Measurements from ENCODE around the gene TFAP2A.

Gene TFAP2A

DNA sequence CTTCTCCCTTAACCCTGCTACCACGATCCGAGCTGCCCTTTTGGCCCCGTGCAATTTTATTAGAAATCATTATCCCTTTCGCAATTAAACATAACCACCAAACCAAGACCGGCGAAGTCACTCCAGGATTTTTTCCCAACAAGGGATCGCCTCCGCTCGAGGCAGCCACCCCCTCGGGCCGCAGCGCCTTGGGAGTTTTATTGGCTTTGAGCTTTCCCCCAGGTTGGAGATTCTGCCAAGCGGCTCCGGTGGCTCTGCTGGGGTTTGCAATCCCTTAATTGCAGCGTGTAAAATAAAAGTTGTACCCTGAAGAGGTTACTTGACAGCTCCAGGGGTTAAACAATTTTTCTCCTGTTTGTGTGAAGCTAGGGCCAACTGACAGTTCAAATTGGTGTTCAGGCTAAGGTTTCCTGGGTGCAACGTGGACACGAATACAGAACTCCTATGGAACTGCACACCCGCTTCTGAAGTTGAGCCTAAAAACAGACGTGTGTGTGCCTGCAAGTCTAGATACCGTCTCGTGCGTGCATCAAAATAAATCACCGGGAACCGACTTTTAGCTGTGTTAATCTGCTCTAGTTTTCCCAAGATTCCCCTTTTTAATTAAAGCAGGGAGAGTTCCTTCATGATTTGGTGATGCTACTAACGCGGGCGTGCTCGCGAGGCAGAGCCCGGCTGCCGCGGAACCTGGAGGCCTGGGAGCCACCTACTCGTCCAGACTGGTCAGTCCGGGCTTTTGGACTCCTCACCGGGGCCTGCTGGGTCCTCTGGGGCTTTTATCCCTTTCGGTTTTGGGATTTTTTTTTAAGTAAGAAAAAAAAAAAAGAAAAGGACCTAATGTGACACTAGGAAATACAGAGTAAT, 975 bp upstream of the TFAP2A start:
- DNase-seq = peak in 1 of 10 donors; percentile 49
- intact Hi-C loops (cut with DNase I) = no loop called here

- intact Hi-C loops (cut with DNase I) = loop anchor here (5.0 kb wide), 1 partner anchor 267 kb away; no protein-coding TSS in a partner anchor
- DNase-seq = peak in 2 of 10 donors; percentile 28 to 80
These were observed 780 bp downstream of the TFAP2A start for GRCh38 chr6:10413850-10414738.

DNA sequence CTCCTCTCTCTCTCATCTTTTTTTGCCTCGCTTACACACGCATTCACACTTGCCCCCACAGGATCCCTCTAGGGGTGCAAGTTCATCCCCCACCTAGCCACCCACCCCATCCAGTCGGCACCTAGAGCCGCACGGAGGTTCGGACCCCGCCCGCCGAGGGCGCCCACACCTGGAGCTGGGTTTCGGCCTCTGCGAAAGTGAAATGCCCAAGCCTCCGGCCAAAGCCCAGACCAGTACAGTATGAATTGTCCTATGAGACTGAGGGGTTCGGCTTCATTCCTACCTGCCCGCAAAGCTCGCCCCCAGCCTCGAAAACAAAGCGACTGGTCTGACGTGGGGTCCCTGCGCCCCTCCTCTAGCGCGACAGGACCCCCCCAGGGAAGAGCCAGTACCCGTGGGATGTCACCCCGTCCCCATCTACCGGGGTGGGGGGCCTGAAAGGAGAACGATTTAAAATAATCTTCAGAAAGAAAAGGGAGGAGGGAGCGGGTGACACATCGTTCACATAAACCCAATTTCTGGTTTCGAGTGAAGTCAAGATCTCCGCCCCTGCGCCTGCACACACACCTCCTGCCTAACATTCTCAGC, 1.5 kb downstream of the TFAP2A start:
- peak in 1 of 10 donors; percentile 81 for DNase-seq
- intact Hi-C loops (cut with DNase I) = loop anchor here (5.0 kb wide), 1 partner anchor 266 kb away; no protein-coding TSS in a partner anchor

GRCh38 chr6:10412461-10413261, 2.2 kb downstream of the TFAP2A start:
- intact Hi-C loops (cut with DNase I) = loop anchor here (5.0 kb wide), 1 partner anchor 265 kb away; no protein-coding TSS in a partner anchor
- peak in 1 of 10 donors; percentile 81 for DNase-seq

- intact Hi-C loops (cut with DNase I) = loop anchor here (5.0 kb wide), 1 partner anchor 265 kb away; no protein-coding TSS in a partner anchor
- DNase-seq = peak in 1 of 10 donors; percentile 83
These were observed 2.9 kb downstream of the TFAP2A start for GRCh38 chr6:10411971-10412460.

DNA sequence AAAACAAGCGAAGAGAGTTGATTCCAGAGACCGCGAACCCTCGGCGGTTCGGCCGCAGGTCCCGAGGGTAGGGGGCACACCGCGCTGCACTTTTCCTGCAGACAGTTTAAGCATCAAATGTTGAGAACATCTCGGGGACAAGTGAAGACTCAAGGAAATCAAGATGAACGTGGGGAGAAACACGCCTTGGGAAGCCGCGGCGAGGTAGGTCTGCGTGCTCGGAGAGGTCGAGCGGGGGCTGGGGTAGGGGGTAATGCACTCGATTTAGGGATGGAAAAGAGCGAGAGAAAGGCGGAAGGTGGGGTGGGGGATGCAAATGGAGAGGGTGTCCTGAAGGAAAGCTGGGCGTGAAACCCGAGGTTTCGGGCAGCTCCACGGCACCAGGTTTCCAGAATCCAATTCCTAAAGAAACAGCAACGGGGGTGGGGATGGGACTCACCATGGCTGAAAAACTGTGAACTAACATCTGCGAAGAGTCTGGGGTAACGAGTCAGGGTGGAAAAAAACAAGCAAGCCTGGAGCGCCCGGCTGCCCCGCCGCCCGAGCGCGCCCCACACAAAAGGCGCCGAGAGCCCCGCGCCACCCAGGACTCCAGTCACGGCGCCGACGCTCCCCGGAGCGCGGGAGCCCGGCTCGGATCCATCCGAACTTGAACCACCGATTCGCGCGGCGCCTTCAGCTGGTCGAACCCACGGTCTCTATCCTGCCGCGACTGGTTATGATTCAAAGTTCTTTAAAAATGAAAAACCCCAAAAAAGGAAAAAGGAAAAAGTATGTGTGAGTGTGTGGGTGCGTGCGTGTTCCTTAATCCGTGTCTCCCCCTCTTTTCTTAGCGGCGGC, 3.5 kb downstream of the TFAP2A start:
- intact Hi-C loops (cut with DNase I) = loop anchor here (5.0 kb wide), 1 partner anchor 264 kb away; no protein-coding TSS in a partner anchor
- DNase-seq = no peak

- intact Hi-C loops (cut with DNase I) = loop anchor here (5.0 kb wide), 1 partner anchor 263 kb away; no protein-coding TSS in a partner anchor
- no peak for DNase-seq
These were observed 4.4 kb downstream of the TFAP2A start for GRCh38 chr6:10410207-10411050.

DNA sequence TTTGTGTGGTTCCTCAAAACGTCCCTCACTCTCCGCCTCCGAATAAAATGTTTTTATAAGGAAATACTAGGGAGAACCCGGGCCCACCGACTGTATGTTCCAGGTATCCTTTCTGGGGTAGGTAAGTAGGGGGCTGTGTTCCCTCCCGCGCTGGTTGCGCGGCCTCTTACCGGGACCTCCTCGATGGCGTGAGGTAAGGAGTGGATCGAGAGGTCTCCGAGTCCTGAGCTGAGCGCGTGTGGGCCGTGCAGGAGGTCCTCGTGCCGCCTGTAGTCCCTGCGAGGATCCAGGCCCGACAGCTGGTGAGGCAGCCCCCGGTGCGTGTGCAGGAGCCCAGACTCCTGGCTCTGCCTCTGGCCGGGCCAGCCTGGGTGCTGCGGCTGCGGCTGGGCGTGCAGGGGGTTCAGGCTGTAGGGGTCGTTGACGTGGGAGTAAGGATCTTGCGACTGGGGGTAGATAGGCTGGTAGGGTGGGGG, 5.1 kb downstream of the TFAP2A start:
- intact Hi-C loops (cut with DNase I) = loop anchor here (5.0 kb wide), 1 partner anchor 262 kb away; no protein-coding TSS in a partner anchor
- no peak for DNase-seq

- no peak for DNase-seq
- intact Hi-C loops (cut with DNase I) = no loop called here
These were observed 5.6 kb downstream of the TFAP2A start for GRCh38 chr6:10409233-10409721.

DNA sequence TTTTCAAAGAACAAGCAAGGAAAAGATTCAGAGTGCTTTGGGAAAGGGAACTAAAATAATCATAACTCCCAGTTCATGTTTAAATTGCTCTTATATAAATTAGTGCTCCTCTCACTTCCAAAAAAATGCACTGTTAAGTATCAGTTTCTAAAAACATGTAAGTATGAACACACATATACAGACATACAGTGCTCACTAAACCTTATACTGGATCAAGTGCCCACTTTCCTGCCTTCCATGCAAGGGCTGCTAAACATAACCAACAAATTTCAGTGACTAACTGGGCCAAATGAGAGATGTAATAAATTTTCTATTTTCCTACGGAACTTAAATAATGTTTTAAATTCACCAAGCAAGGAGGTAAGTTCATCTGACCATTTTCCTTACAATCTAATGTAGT, 6.4 kb downstream of the TFAP2A start:
- intact Hi-C loops (cut with DNase I) = no loop called here

DNA sequence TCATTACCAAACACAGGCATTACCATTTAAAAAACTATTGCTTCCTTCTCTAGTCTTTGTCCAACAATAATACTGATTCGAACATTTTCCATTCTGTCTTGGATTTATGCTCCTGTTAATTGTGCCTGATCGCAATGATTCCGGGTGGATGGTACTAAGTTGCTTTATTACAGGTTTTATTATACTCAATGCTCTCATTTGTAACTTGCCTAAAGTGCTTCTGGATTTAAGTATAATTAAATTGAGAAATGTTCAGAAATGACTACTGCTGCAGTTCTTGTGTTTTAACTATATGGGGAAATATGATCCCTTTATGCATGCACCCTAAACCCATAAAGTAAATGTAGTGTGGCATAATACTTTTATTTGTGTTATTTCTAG, 7.2 kb downstream of the TFAP2A start:
- DNase-seq = no peak
- intact Hi-C loops (cut with DNase I) = no loop called here

More for the DNA sequence above, 6.4 kb downstream of the TFAP2A start:
- DNase-seq = no peak

- no peak for DNase-seq
- intact Hi-C loops (cut with DNase I) = no loop called here
These were observed 7.7 kb downstream of the TFAP2A start for GRCh38 chr6:10407018-10407673.

DNA sequence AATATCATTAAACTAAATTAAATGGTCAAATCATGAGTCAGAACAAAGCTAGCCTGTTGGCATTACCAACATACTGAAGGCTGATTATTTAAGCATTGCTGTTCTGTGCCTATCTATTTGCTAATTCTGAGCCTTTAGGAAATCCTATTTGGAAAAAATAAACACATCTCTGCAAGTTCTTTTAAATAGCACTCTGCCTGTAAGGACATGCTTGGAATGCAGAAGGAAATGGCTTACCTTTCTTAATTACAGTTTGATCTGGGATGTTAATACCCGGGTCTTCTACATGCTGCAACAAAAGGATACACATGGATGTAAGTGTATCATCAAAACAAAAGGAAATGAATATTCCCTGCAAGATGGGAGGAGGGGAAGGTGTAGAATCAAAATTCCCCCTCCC, 8.3 kb downstream of the TFAP2A start:
- intact Hi-C loops (cut with DNase I) = no loop called here
- DNase-seq = no peak

- no peak for DNase-seq
- intact Hi-C loops (cut with DNase I) = no loop called here
These were observed 9.4 kb downstream of the TFAP2A start for GRCh38 chr6:10405513-10405900.

DNA sequence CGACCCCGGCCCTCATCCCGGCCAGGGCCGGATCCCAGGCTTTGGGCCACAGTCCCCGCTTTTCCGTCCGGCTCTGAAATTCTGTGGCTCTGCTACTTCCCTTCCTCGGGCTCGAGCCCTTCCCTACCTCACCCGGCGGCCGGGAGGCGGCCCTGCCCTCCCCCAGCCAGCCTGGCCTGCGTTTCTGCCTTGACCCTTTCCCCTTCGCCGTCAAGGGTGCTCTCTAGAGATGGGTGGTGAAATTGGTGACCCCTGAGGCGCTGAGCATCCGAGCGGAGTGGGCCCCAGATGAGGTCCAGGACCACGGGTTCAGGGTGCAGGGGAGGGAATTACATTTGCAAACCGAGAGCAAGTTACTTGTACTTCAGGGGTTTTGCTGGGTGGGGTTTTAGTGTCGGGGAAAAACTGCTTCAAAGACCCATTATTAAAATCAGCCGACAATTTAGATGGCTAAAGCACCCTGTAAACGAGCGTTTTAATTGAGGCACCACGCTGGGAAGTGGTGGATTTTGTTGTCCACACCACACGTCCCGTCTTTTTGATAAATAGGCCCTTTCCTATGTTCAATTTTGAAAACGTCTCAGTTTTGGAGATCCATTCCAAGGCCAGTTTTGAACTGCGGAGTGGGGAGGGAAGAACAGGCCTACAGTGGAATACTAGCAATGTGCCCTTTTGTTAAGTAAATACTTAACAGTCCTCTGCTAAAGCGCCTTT, 9.9 kb downstream of the TFAP2A start:
- peak in 2 of 10 donors; percentile 65 to 83 for DNase-seq
- intact Hi-C loops (cut with DNase I) = no loop called here

DNA sequence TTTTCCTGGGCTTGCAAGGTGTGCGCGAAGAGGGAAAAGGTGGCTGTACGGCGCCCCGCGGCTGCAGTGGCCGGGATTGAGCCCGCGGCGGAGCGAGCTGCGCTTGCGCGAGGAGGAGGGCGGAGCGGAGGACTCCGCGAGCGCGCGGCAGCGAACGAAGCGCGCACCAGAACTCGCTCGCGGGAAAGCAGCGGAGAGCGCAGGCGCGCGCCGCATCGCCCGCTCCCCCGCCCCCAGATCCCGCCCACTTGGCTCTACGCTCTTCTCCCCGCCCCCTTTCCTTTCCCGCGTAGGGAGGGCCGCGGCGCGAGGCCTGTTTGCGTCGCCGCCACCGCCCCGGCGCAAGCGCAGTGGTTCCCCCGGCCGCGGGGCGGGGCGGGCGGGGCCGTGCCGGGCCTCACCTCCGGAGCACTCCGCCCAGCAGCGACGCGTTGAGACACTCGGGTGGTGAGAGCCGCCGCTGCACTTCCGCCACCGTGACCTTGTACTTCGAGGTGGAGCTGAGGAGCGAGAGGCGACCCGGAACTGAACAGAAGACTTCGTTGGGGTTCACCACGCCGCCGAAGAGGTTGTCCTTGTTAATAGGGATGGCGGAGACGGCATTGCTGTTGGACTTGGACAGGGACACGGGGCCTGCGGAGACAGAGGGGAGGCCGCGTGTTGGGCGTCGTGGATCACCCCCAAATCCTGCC, 10.6 kb downstream of the TFAP2A start:
- intact Hi-C loops (cut with DNase I) = no loop called here
- peak; percentile 69 to 98 (median 80) for DNase-seq
